GM19328 (cell line): ENCODE measurements around the gene RASA3.

Experiments used
- ATAC-seq: cut with Tn5 transposase; IDR thresholded peaks from one replicate; pipeline ENCODE4 v1.9.1; 2021; ENCODE audit warnings: mild to moderate bottlenecking, moderate library complexity; ENCODE audit not compliant: unreplicated experiment

Gene RASA3

GRCh38 chr13:113974304-113975281 is 157.8 kb downstream of the RASA3 start:
- no peak for ATAC-seq

GRCh38 chr13:113973218-113974164 is 158.9 kb downstream of the RASA3 start, which contains the start of gene C13orf46:
Gene C13orf46 (minus strand): TSS chr13:113974076. CDS start chr13:113973997, 79 bp downstream.
- ATAC-seq = no peak

GRCh38 chr13:113972451-113973217 is 159.8 kb downstream of the RASA3 start:
- no peak for ATAC-seq

- no peak for ATAC-seq
Measured at GRCh38 chr13:113971471-113972231, 160.8 kb downstream of the RASA3 start.

- no peak for ATAC-seq
Measured at GRCh38 chr13:113970810-113971470, 161.5 kb downstream of the RASA3 start.

- ATAC-seq = no peak
Measured at GRCh38 chr13:113969973-113970611, 162.3 kb downstream of the RASA3 start.

GRCh38 chr13:113969311-113969972 is 163.0 kb downstream of the RASA3 start:
- no peak for ATAC-seq

- no peak for ATAC-seq
Measured at GRCh38 chr13:113968463-113969310, 163.7 kb downstream of the RASA3 start.

GRCh38 chr13:113967729-113968462 is 164.5 kb downstream of the RASA3 start:
- no peak for ATAC-seq

- ATAC-seq = no peak
Measured at GRCh38 chr13:113967206-113967720, 165.2 kb downstream of the RASA3 start.

- no peak for ATAC-seq
Measured at GRCh38 chr13:113965968-113966884, 166.2 kb downstream of the RASA3 start.

- ATAC-seq = no peak
Measured at GRCh38 chr13:113965383-113965874, 167.0 kb downstream of the RASA3 start.

- no peak for ATAC-seq
Measured at GRCh38 chr13:113964251-113964995, 168.0 kb downstream of the RASA3 start.

- ATAC-seq = no peak
Measured at GRCh38 chr13:113963376-113963775, 169.0 kb downstream of the RASA3 start.
